Common myeloid progenitor, CD34-positive (primary cell): Measurements from ENCODE around the gene AUH.
"Not testable (repeated sequence)": the region's sequence is repeated elsewhere in the genome, so short reads cannot be mapped to it uniquely, and the experiment has no call there.

Experiments
- CTCF ChIA-PET: fragments of 350-600 bp; sonication (Branson Sonifier 250); formaldehyde crosslinking; loops from one replicate; lab custom pipeline; 2021; ENCODE audit warnings: antibody characterized with exemption; lab: Charles Lee
- POLR2A ChIA-PET: fragments of 350-600 bp; sonication (Branson Sonifier 250); formaldehyde crosslinking; loops from one replicate; lab custom pipeline; 2021; ENCODE audit warnings: antibody characterized with exemption; lab: Charles Lee
- DNase-seq, 3 donors: peaks; one replicate each; pipeline versions ENCODE4 v3.0.0 to v3.0.0-alpha.2; 2013
- H3K27ac ChIP-seq, 2 experiments: 1 replicate in 1 of 2; 2 replicates in 1 of 2; pipeline ENCODE4 v1.7.0; 2013; ENCODE audit warnings: inconsistent platforms in 2 of 2, low read length in 2 of 2, mild to moderate bottlenecking in 2 of 2, low read depth in 1 of 2, moderate library complexity in 1 of 2; ENCODE audit not compliant: severe bottlenecking in 2 of 2, insufficient read depth in 1 of 2, poor library complexity in 1 of 2
- H3K27me3 ChIP-seq, 5 experiments: replicated peaks in 2 of 5; 1 replicate in 3 of 5; 2 replicates in 2 of 5; pipeline versions ENCODE4 v1.6.1 to v1.7.0; 2013; ENCODE audit warnings: low read length in 4 of 5, mild to moderate bottlenecking in 2 of 5, moderate library complexity in 2 of 5, inconsistent platforms in 1 of 5; ENCODE audit not compliant: insufficient read depth in 5 of 5, control insufficient read depth in 4 of 5
- H3K36me3 ChIP-seq, 4 experiments: 1 replicate in 2 of 4; 2 replicates in 2 of 4; pipeline versions ENCODE4 v1.6.1 to v1.7.0; 2013; ENCODE audit warnings: low read length in 3 of 4, control low read depth in 1 of 4, mild to moderate bottlenecking in 1 of 4; ENCODE audit not compliant: control insufficient read depth in 4 of 4, insufficient read depth in 4 of 4
- H3K4me1 ChIP-seq, 4 experiments: 1 replicate in 3 of 4; 2 replicates in 1 of 4; pipeline versions ENCODE4 v1.6.1 to v1.7.1; 2013; ENCODE audit warnings: low read length in 3 of 4, mild to moderate bottlenecking in 3 of 4, control low read depth in 1 of 4, inconsistent platforms in 1 of 4, moderate library complexity in 1 of 4; ENCODE audit not compliant: control insufficient read depth in 4 of 4, insufficient read depth in 4 of 4; ENCODE audit errors: control extremely low read depth in 1 of 4
- H3K4me3 ChIP-seq, 7 experiments: 1 replicate in 4 of 7; 2 replicates in 3 of 7; pipeline versions ENCODE4 v1.5.1 to v1.7.0; 2013; ENCODE audit warnings: mild to moderate bottlenecking in 7 of 7, low read length in 6 of 7, moderate library complexity in 6 of 7, inconsistent platforms in 2 of 7, low read depth in 2 of 7, control low read depth in 1 of 7; ENCODE audit not compliant: insufficient read depth in 4 of 7, control insufficient read depth in 1 of 7; ENCODE audit errors: extremely low read depth in 1 of 7
- H3K9me3 ChIP-seq, 5 experiments: 1 replicate in 4 of 5; 2 replicates in 1 of 5; pipeline versions ENCODE4 v1.6.1 to v1.7.1; 2013; ENCODE audit warnings: low read length in 4 of 5, mild to moderate bottlenecking in 2 of 5, inconsistent platforms in 1 of 5, low read depth in 1 of 5, moderate library complexity in 1 of 5; ENCODE audit not compliant: control insufficient read depth in 4 of 5, insufficient read depth in 2 of 5; ENCODE audit errors: control extremely low read depth in 1 of 5
- whole genome bisulfite sequencing: methylation state at CpG from one replicate; pipeline ENCODE4 v1.1.5; 2013; ENCODE audit not compliant: insufficient coverage; 5-methylcytosine and 5-hydroxymethylcytosine counted together

Gene AUH

DNA sequence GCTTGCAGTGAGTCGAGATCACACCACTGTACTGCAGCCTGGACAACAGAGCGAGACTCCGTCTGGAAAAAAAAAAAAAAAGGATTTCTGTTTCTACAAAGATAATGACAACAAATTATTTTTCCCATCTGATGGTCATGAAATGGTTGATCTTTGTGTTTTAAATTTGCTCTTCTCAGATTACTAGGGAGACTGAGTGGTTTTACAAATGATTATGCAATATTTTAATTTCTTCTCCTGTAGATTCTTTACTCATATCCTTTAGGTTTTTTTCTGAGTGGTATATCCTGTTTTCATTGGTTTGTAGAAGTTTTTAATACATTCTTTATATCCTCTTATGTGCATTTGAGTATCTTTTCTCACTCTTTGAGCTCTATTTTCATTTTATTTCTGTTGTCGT, 20.6 kb upstream of the AUH start:
- CTCF ChIA-PET: interaction anchor here (0.9 kb wide), 1 partner anchor 39 kb away, joined by 3 read pairs; no protein-coding TSS in a partner anchor
- Histone ChIP-seq H3K36me3 (no peaks in the 10 kb centered on the region), H3K27me3 (no peaks in the 10 kb centered on the region), H3K4me3 (no peak overlapping the region), H3K9me3 (peaks cover 0 to 2% (median 0%) of the 10 kb centered on the region in 5 experiments), H3K4me1 (peaks cover 0 to 6% (median 1%) of the 10 kb centered on the region in 4 experiments), H3K27ac (no peak overlapping the region)
- no peak for DNase-seq
- 83% methylated on average over 1 of the region's 4 CpGs for WGBS
- POLR2A ChIA-PET: no interaction called here

DNA sequence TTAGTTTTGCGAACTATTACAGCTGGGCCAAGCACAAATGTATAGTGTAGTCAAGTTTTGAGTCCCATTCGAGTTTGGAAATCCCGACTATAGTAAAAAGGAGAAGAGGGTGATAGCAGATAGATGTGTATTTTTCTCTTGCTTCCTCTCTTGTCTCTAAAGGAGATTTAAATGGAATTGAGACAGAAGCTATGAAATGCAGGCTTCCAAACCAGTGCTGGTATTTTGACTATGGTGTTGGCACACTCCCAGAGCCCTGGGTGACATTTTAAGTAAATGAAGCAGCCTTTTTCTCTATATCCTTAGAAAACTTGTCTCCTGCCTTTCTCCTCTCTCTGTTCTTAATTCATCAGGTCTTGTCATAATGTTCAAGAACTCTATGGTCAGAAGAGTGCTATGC, 17.7 kb upstream of the AUH start:
- WGBS: 40% methylated on average over 3 of the region's 3 CpGs
- Histone ChIP-seq H3K27ac (no peak overlapping the region), H3K4me1 (peaks cover 0 to 13% (median 5%) of the 10 kb centered on the region in 4 experiments), H3K27me3 (no peaks in the 10 kb centered on the region), H3K4me3 (no peak overlapping the region), H3K36me3 (no peaks in the 10 kb centered on the region), H3K9me3 (peaks cover 0 to 2% (median 0%) of the 10 kb centered on the region in 5 experiments)
- POLR2A ChIA-PET: interaction anchor here (0.8 kb wide), 1 partner anchor 46 kb away, joined by 4 read pairs; no protein-coding TSS in a partner anchor
- CTCF ChIA-PET: no interaction called here
- DNase-seq: no peak

DNA sequence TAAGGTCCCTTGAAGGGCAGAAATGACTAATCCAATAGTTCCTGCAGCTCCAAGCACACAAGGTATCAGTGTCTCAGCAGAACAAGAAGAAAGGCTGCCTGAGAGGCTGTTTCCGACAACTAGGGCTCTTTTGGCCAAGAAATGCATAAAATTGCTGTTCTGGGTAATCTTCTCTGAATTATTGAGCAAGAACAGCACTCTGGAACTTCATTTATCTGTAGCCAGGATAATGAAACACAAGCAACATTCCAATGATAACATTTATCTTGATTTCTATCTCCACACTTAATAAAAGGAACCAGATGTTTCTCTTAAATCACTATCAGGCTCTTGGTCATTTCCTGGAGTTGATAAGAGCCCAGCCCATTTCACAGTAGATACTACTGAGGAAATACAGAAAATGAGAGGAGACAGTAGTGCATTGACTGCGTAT, 17.0 kb upstream of the AUH start:
- Histone ChIP-seq H3K4me3 (no peak overlapping the region), H3K36me3 (no peaks in the 10 kb centered on the region), H3K9me3 (peaks cover 0 to 2% (median 0%) of the 10 kb centered on the region in 5 experiments), H3K27ac (no peak overlapping the region), H3K4me1 (peaks cover 0 to 13% (median 5%) of the 10 kb centered on the region in 4 experiments), H3K27me3 (no peaks in the 10 kb centered on the region)
- ChIA-PET POLR2A (interaction anchor here (0.8 kb wide), 1 partner anchor 47 kb away, joined by 4 read pairs; no protein-coding TSS in a partner anchor), CTCF (no interaction called here)
- peak in 2 of 3 donors; percentile 50 to 63 for DNase-seq
- WGBS: 11% methylated on average over 1 of the region's 2 CpGs

DNA sequence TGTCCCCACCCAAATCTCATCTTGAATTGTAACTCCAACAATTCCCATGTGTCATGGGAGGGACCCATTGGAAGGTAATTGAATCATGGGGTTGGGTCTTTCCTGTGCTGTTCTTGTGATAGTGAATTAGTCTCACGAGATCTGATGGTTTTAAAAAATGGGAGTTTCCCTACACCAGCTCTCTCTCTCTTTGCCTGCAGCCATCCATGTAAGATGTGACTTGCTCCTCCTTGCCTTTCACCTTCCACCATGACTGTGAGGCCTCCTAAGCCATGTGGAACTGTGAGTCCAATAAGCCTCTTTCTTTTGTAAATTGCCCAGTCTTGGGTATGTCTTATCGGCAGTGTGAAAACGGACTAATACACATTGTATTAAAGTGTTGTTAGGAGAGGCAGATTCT, 16.3 kb upstream of the AUH start:
- H3K9me3 ChIP-seq, H3K27ac ChIP-seq, H3K27me3 ChIP-seq, H3K4me3 ChIP-seq, H3K36me3 ChIP-seq, POLR2A ChIA-PET, CTCF ChIA-PET, DNase-seq: not testable (repeated sequence)
- WGBS: no CpG with 5 or more reads among the region's 3 CpGs
- H3K4me1 ChIP-seq: peaks cover 0 to 13% (median 5%) of the 10 kb centered on the region in 4 experiments

DNA sequence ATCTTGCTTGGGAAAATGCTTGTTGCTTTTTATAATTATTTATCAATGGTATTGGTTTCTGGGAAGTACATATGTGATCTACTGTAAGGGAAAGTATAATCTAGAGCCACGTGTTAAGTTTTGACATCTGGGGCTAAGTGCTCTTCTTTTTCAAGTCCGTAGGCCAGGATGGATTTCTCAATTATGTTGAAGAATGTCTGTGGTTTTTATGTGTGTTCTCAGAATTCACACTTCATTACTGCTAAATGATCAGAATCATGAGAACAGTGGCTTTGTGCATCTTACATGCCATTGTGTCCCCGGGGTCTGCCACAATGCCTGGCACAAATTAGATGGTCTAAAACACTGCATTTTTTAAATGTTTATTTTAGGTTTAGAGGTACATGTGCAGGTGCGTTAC, 14.5 kb upstream of the AUH start:
- POLR2A ChIA-PET: no interaction called here
- no peaks in the 10 kb centered on the region for H3K27me3 ChIP-seq
- CTCF ChIA-PET: no interaction called here
- WGBS: 60% methylated on average over 2 of the region's 4 CpGs
- no peak overlapping the region for H3K4me3 ChIP-seq
- no peak overlapping the region for H3K27ac ChIP-seq
- peaks cover 0 to 13% (median 5%) of the 10 kb centered on the region in 4 experiments for H3K4me1 ChIP-seq
- peaks cover 0 to 2% (median 0%) of the 10 kb centered on the region in 5 experiments for H3K9me3 ChIP-seq
- H3K36me3 ChIP-seq: no peaks in the 10 kb centered on the region
- DNase-seq: no peak

DNA sequence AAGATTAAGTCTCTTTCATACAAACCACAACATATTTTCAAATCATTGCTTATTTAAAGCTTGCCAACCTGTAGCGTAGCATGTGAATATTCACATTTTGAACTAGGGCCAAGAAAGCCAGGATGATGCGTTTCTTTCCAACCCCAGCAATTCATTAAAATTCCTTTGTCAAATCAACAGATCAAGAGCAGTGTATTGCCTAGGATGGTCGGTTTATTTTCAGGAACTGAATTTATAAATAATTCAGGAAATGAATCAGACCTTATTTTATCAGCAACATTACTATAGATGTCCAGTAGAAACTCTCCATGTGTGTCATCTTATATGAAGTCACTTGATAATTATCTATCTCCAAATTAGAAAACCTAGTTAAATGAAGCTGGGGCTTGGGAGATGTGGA, 13.2 kb upstream of the AUH start:
- POLR2A ChIA-PET: no interaction called here
- WGBS: no CpG with 5 or more reads among the region's 3 CpGs
- peak in 2 of 3 donors; percentile 23 to 35 for DNase-seq
- Histone ChIP-seq H3K27ac (no peak overlapping the region), H3K4me3 (no peak overlapping the region), H3K9me3 (peaks cover 0 to 2% (median 0%) of the 10 kb centered on the region in 5 experiments), H3K36me3 (no peaks in the 10 kb centered on the region), H3K27me3 (no peaks in the 10 kb centered on the region), H3K4me1 (peaks cover 0 to 13% (median 5%) of the 10 kb centered on the region in 4 experiments)
- CTCF ChIA-PET: interaction anchor here (0.7 kb wide), 1 partner anchor 459 kb away, joined by 3 read pairs; no protein-coding TSS in a partner anchor

DNA sequence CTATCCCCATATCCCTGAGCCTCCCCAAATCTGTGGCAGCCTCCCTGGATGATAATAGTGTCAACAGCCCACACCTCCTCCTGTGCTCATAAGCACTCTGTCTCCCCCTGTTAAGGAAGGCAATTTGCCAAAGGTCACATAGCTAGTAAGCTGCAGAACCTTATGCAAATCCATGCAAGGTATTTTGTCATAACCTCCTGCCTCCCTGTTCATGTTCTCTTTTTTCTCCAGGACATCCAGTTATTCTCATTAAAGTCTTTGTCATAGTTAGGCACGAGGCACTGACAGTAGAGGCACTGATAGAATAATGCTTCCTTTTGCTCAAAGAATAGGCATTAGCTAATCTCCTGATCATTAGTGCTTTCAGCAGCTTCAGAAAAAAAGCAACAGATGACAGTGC, 10.2 kb upstream of the AUH start:
- Histone ChIP-seq H3K27ac (no peak overlapping the region), H3K4me1 (peaks cover 0 to 7% (median 3%) of the 10 kb centered on the region in 4 experiments), H3K4me3 (no peak overlapping the region), H3K27me3 (no peaks in the 10 kb centered on the region), H3K9me3 (peaks cover 0 to 4% (median 1%) of the 10 kb centered on the region in 5 experiments), H3K36me3 (no peaks in the 10 kb centered on the region)
- POLR2A ChIA-PET: no interaction called here
- no CpG with 5 or more reads among the region's 1 CpG for whole genome bisulfite sequencing
- CTCF ChIA-PET: interaction anchor here (1.7 kb wide), 1 partner anchor 272 kb away, joined by 5 read pairs; no protein-coding TSS in a partner anchor
- no peak for DNase-seq
